H1 (cell line): ENCODE results near the gene MMS22L. TPM values are rescaled to one million over a fixed set of nuclear protein-coding genes. Genes with fewer than 3 reads are reported as not detected.

Experiments
- EGR1 ChIP-seq: IDR thresholded peaks from 2 replicates; pipeline ENCODE4 v1.6.1; 2011; ENCODE audit warnings: low read depth, low read length, borderline replicate concordance
- KDM5A ChIP-seq: fragments of 200-600 bp; IDR thresholded peaks from 2 replicates; pipeline ENCODE4 v1.7.1; 2012; ENCODE audit warnings: mild to moderate bottlenecking, low read length, inconsistent platforms, mixed read lengths
- MAFK ChIP-seq: IDR thresholded peaks from 2 replicates; pipeline ENCODE4 v1.6.1; 2012; ENCODE audit warnings: low read depth, mild to moderate bottlenecking, improper control_type of control experiment, low read length
- polyA plus RNA-seq, 7 experiments: library from polyadenylated mRNA; depleted of rRNA in 3 of 7; stranded (reverse) in 5 of 7; unstranded in 2 of 7; fragments of >200 nt in 5 of 7; fragments of 200-250 nt in 2 of 7; gene quantifications; 1 replicate in 5 of 7; 2 replicates in 1 of 7; 4 replicates in 1 of 7; pipeline versions ENCODE4 v1.2.1 to v1.2.3, GENCODE V29; 2011 to 2013; ENCODE audit warnings: missing spikeins in 2 of 7, mixed read lengths in 2 of 7
- total RNA-seq: library from RNA; stranded (reverse); fragmentation: NEBNext Ultra II Directional; extraction: Animal tissue kit (Norgen Biotek cat#: 25700); gene quantifications from 2 replicates; pipeline ENCODE4 v1.2.1, GENCODE V29; 2021

MMS22L gene
- total and polyA plus RNA-seq, 2 of the 8 experiments (the other 6 are each of a cell fraction or from before 2014, with no cell fraction given), result 11.1 to 32.6 TPM

GRCh38 chr6:97145691-97146090 lies 137.3 kb downstream of the MMS22L start (continued):
- TF ChIP-seq KDM5A (no peak), MAFK (no peak), EGR1 (no peak)
